ENCODE measurements around the gene PLA2G3.
"Not testable (repeated sequence)": the region's sequence is repeated elsewhere in the genome, so short reads cannot be mapped to it uniquely, and the experiment has no call there.

Gene PLA2G3

DNA sequence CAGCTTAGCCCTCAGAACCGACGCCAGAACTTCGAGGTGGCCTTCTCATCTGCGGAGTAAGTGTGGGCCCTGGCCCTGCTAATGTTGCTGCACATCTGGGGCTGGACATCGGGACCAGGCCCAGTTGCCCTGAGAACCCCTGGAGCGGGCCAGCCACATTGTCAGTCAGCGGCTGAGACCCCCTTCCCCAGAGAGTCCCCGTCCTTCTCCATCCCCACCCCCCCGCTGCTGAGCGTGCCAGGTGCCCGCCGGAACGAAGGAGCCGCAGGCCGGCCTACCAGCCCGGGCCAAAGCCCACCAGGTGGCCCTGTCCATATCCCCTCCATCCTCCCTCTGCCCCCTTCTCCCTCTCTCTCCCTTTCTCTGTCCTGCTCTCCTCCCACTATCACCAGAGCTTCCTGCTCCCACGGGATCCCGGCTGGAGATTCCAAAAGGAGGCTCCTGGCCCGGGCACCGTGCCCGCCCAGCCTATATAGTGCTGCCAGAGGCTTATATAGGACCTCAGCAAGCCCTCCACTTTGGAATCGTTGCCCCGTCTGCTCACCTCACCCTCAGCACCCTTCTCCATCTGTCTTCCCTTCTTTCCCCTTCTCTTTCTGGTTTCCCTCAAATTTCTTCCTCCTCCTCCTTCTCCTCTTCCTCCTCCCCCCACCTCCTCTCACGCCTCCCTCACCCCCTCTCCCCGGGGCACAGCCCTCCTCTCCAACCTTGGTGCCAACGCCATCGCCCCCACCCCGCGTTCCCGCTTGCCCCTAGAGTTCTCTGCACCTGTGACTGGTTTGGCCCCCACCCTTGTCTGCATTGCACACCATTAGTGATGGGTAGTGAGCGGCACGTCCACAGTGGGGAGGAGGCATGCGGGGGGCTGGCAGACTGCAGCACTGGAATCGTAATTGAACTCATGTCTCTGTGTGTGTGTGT is 40.2 kb downstream of the PLA2G3 start:
- no peak for DNase-seq (ENCODE audit: low spot score)

GRCh38 chr22:31099386-31099785 is 40.9 kb downstream of the PLA2G3 start:
- peak; percentile 62 for DNase-seq (ENCODE audit: low spot score)

DNA sequence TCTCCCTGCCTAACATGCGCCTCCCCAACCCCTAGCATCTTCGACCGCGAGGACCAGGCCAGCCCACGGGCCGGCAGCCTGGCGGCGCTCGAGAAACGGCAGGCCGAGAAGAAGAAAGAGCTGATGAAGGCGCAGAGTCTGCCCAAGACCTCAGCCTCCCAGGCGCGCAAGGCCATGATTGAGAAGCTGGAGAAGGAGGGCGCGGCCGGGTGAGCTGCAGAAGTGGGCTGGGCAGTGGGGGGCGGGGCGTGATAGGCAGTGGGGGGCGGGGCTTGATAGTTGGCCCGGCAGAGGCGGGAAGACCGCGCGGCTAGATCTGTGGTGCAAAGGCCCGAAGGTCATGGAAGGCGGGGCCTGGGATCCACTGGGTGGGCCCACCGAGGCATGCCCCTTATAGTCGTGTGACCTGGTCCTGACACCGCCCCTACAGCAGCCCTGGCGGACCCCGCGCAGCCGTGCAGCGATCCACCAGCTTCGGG is 41.6 kb downstream of the PLA2G3 start:
- peak; percentile 60 for DNase-seq (ENCODE audit: low spot score)

- no peak for DNase-seq (ENCODE audit: low spot score)
Observed at GRCh38 chr22:31097941-31098631, 42.2 kb downstream of the PLA2G3 start.

- DNase-seq (ENCODE audit: low spot score): not testable (repeated sequence)
Observed at GRCh38 chr22:31097539-31097938, 42.8 kb downstream of the PLA2G3 start.

- no peak for DNase-seq (ENCODE audit: low spot score)
Observed at GRCh38 chr22:31096657-31097279, 43.5 kb downstream of the PLA2G3 start.

- no peak for DNase-seq (ENCODE audit: low spot score)
Observed at GRCh38 chr22:31095637-31096249, 44.6 kb downstream of the PLA2G3 start.

- DNase-seq (ENCODE audit: low spot score): no peak
Observed at GRCh38 chr22:31094741-31095140, 45.6 kb downstream of the PLA2G3 start.

- peak; percentile 10 for DNase-seq (ENCODE audit: low spot score)
Observed at GRCh38 chr22:31094021-31094551, 46.2 kb downstream of the PLA2G3 start.

DNA sequence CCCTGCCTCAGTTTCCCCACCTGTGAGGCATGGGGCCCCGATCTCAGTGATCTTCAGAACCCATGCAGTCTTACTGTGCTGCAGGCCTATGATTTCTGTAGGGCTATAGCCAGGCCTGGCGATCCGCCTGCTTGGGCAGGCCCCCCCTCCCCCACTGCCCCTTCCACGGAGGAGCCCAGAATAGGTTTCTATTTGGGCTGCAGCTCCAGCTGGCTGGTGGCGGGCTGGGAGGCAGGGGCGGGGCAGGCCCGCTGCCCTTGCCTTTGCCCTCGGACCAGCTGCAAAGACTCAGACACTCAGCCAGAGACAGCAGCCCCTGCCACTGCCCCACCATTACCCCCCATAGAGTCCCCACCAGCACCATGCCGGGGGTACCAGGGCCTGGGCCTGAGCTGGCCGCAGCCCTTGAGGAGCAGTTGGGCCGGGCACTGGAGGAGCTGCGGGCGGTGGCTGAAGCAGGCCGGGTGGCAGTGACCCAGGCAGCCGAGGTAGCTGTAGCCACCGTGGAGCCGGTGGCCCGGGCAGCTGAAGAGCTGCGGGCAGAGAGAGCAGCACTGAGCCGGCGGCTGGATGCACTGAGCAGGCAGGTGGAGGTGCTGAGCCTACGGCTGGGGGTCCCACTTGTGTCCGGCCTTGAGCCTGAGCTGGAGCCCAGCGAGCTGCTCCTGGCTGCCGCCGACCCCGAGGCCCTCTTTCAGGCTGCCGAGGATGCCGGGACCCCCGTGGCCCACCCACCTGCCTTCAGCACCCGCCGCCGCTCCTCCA is 47.0 kb downstream of the PLA2G3 start:
- DNase-seq (ENCODE audit: low spot score): peak; percentile 14

DNA sequence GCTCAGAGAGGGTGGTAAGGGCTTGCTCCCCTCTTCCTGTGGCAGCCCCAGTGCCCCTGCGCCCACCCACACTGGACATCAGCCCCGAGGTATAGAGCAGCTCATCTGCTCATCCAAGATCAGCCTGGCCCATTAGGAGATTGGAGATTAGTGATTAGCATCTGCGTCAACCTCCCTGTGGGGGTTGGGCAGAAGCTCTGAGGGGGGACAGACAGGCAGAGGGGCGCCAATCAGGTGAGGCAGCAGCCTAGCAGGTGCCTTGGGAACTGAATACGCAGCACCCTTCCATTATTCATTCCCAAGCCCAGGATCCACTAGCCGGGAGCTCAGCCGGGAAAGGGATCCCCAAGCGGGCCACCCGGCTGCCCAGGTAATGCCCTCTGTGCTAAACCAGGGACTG is 48.1 kb downstream of the PLA2G3 start:
- peak; percentile 5 for DNase-seq (ENCODE audit: low spot score)

GRCh38 chr22:31091106-31091975 is 49.0 kb downstream of the PLA2G3 start:
- peak; percentile 2 for DNase-seq (ENCODE audit: low spot score)

DNA sequence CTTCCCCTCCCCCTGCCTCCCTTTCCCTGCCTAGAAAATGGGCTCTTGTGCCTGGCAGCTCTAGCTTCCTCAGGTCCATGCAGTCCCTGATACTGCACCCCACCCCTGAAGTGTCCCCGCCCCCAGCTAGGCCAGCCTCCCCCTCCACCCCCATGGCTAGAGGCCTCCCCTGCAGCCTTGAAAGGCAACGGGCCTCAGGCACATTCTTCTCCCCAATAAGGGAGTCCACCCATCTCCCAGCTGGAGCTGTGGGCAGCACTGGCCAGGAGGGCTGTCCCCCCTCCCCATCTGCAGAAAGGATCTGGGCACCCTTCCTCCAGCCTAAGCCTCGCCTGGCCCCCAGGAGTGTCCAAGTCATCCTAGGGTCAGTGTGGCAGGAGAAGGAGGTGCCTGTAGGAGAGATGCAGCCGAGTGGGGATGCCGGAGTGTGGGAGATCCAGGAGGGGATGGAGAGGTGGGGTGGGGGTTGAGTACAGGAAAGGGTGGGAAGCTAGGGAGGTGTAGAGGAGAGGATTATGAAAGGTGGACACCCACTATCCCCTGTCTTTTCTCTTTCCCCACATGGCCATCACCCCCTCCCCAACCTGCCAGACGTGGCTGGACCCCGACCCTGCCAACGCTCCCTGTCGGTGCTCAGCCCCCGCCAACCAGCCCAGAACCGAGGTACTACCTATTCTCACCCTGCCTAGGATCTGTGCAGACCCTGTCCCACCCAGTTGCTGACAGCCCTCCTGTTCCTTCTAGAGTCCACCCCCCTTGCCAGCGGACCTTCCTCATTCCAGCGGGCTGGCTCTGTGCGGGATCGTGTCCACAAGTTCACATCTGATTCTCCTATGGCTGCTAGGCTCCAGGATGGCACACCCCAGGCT is 49.9 kb downstream of the PLA2G3 start:
- peak; percentile 11 for DNase-seq (ENCODE audit: low spot score)

DNA sequence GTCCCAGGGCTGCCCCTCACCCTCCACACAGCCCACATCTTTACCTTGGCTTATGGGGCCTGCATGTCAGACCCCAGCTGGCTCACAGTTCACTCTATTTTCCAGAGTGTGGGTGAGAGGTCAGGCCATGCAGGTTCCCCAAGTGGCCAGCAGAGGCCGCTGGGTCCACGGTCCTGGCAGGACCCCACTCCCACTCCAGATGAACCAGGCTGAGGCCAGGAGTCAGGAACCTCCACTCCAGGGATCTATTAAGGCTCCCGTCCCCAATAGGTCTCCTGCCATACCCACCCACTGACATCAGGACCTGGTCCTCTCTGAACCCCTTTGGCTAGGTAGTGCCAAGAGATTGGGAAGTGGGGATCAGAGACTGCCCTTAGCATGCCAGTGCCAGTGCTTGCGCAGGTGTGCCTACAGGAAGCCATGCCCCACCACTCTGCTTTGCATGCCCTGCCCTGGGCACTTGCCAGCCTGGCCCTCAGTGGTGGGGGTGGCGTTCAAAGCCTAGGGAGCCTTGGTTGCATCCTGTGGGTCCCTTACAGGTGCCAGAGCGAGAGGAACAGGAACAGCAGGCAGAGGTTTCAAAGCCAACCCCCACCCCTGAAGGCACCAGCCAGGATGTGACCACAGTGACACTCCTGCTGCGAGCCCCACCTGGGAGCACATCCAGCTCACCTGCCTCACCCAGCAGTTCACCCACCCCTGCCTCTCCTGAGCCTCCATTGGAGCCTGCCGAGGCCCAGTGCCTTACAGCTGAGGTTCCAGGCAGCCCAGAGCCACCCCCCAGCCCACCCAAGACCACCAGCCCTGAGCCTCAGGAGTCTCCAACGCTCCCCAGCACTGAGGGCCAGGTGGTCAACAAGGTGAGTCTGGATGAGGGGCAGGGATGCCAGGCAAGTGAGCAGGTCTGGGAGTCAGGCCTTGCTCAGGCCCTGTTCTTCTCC is 50.9 kb downstream of the PLA2G3 start:
- DNase-seq (ENCODE audit: low spot score): peak; percentile 76

DNA sequence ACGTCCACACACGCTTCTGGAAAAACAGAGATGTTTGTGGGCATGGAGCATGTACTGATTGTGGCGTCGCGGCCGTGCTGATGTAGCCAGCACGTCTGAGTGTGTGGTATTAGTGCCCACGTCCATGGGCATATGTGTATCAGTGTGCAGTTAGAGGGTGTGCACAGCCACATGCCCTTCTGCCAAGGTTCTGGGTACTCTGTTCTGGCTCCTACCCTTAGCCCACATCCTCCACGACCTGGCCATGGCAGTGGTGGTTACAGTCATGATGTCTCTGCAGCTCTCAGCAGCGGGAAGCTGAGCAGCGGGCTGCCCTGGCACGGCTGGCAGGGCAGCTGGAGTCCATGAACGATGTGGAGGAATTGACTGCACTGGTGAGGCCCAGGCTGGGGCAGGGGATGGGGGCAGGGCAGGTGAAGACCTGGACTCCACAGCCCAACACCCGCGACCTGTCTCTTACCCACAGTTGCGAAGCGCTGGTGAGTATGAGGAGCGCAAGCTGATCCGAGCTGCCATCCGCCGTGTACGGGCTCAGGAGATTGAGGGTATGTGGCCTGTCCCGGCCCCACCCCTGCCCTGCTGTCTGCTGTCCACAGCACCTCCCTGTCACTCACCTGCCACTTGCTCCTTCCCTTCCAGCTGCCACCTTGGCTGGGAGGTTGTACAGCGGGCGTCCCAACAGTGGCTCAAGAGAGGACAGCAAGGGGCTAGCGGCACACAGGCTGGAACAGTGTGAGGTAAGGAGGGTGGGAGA is 51.9 kb downstream of the PLA2G3 start:
- DNase-seq (ENCODE audit: low spot score): no peak

DNA sequence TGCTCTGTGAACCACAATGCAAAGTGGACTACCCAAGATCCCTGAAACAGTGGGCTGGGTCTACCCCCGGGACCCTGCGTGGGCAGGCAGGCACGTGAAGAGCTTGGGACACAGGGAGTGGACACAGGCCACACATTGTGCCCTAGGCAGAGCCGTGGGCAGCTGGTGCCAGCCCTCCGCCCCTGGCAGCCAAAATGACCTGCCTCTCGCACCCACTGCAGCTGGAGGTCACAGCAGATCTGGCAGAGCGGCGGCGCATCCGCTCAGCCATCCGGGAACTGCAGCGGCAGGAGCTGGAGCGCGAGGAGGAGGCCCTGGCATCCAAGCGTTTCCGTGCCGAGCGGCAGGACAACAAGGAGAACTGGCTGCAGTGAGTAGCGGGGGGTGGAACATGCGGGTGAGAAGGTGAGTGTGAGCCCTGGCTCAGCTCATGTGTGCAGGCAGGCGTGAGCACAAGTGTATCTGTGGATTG is 52.5 kb downstream of the PLA2G3 start:
- DNase-seq (ENCODE audit: low spot score): peak; percentile 2

DNA sequence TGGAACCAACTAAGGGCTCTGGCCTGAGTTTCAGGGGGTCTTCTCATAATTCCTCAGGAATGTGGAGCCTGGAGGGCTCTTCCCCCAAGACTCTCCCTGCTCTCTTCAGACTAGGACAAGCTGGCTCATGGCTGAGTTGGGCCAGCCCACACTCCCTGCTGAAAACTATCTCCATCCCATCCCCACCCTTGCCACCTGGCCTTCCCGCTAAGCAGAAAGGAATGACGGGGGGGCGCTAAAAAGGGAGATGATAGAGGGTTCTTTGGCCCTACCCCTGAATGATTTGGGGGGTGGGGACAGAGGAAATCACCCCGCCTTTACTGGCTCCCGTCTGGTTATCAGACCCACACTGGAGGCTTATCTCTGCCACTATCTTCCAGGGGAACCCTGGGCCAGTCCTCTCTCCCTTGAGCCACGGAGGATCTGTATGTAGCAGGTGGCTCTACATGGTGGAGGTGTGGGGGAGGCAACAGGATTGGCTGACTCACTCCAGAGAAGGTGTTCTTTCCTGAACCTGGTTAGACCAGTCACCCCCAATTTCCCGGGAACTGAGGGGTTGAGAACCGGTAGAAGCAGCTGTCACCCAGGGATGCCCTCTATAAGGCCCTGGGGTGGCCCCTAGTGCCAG is 53.5 kb downstream of the PLA2G3 start:
- peak; percentile 2 for DNase-seq (ENCODE audit: low spot score)
